Fibroblast of lung (primary cell): ENCODE results near the gene CBL. TPM values are rescaled to one million over a fixed set of nuclear protein-coding genes. Genes with fewer than 3 reads are reported as not detected.

Experiments
- DNase-seq, 2 donors: peaks; one replicate each; pipeline versions ENCODE4 v3.0.0 to v3.0.0-alpha.2; 2010; ENCODE audit warnings: low read depth in 2 of 2
- H2AFZ ChIP-seq: 2 replicates; pipeline ENCODE4 v1.5.1; 2012; ENCODE audit warnings: low read length, control low read depth, inconsistent platforms
- H3K27ac ChIP-seq: 2 replicates; pipeline ENCODE4 v1.5.1; 2011; ENCODE audit warnings: low read length, control low read depth; ENCODE audit not compliant: insufficient read depth
- H3K27me3 ChIP-seq: 2 replicates; pipeline ENCODE4 v1.5.1; 2011; ENCODE audit warnings: mild to moderate bottlenecking, low read length; ENCODE audit not compliant: control insufficient read depth, insufficient read depth
- H3K36me3 ChIP-seq: 2 replicates; pipeline ENCODE4 v1.5.1; 2011; ENCODE audit warnings: low read length; ENCODE audit not compliant: control insufficient read depth, insufficient read depth
- H3K4me1 ChIP-seq: 2 replicates; pipeline ENCODE4 v1.5.1; 2011; ENCODE audit warnings: low read length; ENCODE audit not compliant: control insufficient read depth, insufficient read depth; ENCODE audit errors: extremely low read depth
- H3K4me2 ChIP-seq: 2 replicates; pipeline ENCODE4 v1.5.1; 2011; ENCODE audit warnings: low read length, control low read depth; ENCODE audit not compliant: insufficient read depth; ENCODE audit errors: extremely low read depth
- H3K4me3 ChIP-seq, 4 experiments: fragments of 200-600 bp in 1 of 4; sonication (generic) in 1 of 4; replicated peaks in 1 of 4; 2 replicates each; pipeline ENCODE4 v1.5.1; 2011 to 2016; ENCODE audit warnings: low read length in 4 of 4, low read depth in 3 of 4, mild to moderate bottlenecking in 3 of 4, control low read depth in 2 of 4, inconsistent platforms in 1 of 4, mixed read lengths in 1 of 4; ENCODE audit not compliant: insufficient read depth in 1 of 4; ENCODE audit errors: control extremely low read depth in 1 of 4
- H3K79me2 ChIP-seq: 2 replicates; pipeline ENCODE4 v1.5.1; 2012; ENCODE audit warnings: mild to moderate bottlenecking, low read length, inconsistent platforms; ENCODE audit not compliant: control insufficient read depth, insufficient read depth
- H3K9ac ChIP-seq: 2 replicates; pipeline ENCODE4 v1.5.1; 2011; ENCODE audit warnings: mild to moderate bottlenecking, low read length, control low read depth; ENCODE audit not compliant: insufficient read depth
- H3K9me3 ChIP-seq: 2 replicates; pipeline ENCODE4 v1.5.1; 2012; ENCODE audit warnings: low read depth, low read length; ENCODE audit not compliant: control insufficient read depth, insufficient read depth
- H4K20me1 ChIP-seq: 2 replicates; pipeline ENCODE4 v1.5.1; 2011; ENCODE audit warnings: low read length; ENCODE audit not compliant: control insufficient read depth, insufficient read depth; ENCODE audit errors: extremely low read depth
- EZH2 ChIP-seq: IDR thresholded peaks from 2 replicates; pipeline ENCODE4 v1.5.1; 2012; ENCODE audit warnings: low read length, control low read depth, mild to moderate bottlenecking; ENCODE audit errors: missing control alignments
- polyA plus RNA-seq, 2 donors: library from polyadenylated mRNA; depleted of rRNA in 1 of 2; stranded (reverse) in 1 of 2; unstranded in 1 of 2; fragments of >200 nt; gene quantifications; 2 replicates each; pipeline ENCODE4 v1.2.1, GENCODE V29; 2011 to 2012; ENCODE audit warnings: missing spikeins in 1 of 2
- total RNA-seq: library from RNA; depleted of rRNA; stranded (reverse); fragments of >200 nt; gene quantifications from 2 replicates; pipeline ENCODE4 v1.2.1, GENCODE V29; 2014
- TF ChIP-seq, protein P1 (sequence below), 2 donors: IDR thresholded peaks in 1 of 2; conservative IDR thresholded peaks in 1 of 2; 1 replicate in 1 of 2; 2 replicates in 1 of 2; pipeline ENCODE4 v1.5.1; 2011 to 2012; ENCODE audit warnings: low read length in 2 of 2, control low read depth in 1 of 2, inconsistent platforms in 1 of 2, low read depth in 1 of 2, mild to moderate bottlenecking in 1 of 2

CBL gene
- total and polyA plus RNA-seq, 2 donors (not counting 1 experiment from before 2014, with no cell fraction given) = 11.1 to 12.4 TPM

- no peaks in the 10 kb centered on the region for H3K27me3 ChIP-seq
- no peak for DNase-seq
- H2AFZ ChIP-seq = no peak overlapping the region
- peaks cover 6% of the 10 kb centered on the region for H3K36me3 ChIP-seq
- TF ChIP-seq EZH2 = no peak
- TF ChIP-seq, protein P1, sequence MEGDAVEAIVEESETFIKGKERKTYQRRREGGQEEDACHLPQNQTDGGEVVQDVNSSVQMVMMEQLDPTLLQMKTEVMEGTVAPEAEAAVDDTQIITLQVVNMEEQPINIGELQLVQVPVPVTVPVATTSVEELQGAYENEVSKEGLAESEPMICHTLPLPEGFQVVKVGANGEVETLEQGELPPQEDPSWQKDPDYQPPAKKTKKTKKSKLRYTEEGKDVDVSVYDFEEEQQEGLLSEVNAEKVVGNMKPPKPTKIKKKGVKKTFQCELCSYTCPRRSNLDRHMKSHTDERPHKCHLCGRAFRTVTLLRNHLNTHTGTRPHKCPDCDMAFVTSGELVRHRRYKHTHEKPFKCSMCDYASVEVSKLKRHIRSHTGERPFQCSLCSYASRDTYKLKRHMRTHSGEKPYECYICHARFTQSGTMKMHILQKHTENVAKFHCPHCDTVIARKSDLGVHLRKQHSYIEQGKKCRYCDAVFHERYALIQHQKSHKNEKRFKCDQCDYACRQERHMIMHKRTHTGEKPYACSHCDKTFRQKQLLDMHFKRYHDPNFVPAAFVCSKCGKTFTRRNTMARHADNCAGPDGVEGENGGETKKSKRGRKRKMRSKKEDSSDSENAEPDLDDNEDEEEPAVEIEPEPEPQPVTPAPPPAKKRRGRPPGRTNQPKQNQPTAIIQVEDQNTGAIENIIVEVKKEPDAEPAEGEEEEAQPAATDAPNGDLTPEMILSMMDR (conservative IDR thresholded peaks at IDR 0.05 in 1 of 2, IDR thresholded peaks at IDR 0.05 in 1 of 2; ENCODE audit: low read depth in 1 of 2, low read length in 2 of 2) = no peak
- H3K27ac ChIP-seq = no peak overlapping the region
- H4K20me1 ChIP-seq = no peaks in the 10 kb centered on the region
- H3K4me1 ChIP-seq = peaks cover 5% of the 10 kb centered on the region
- H3K79me2 ChIP-seq = no peaks in the 10 kb centered on the region
- H3K4me3 ChIP-seq = no peak overlapping the region
- H3K9me3 ChIP-seq = no peaks in the 10 kb centered on the region
- no peak overlapping the region for H3K9ac ChIP-seq
- no peak overlapping the region for H3K4me2 ChIP-seq
Measured at GRCh38 chr11:119309953-119310681, 104.0 kb downstream of the CBL start.

DNA sequence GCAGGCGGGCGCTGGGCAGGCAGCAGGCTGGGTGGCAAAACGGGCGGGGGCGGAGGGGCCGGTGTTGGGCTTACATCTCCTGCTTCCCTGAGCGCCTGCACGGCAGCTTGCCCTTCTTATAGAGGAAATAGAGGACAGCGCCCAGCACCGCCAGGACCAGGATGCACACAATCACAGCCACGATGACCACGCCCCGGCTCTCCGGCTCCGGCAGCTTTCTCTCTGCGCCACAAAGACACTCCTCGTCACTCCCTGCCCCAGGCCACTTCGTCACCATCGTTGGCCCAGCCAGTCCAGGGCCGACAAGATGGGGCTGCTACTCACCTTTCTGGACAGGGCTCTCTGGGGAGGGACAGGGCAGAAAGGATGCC, 104.5 kb downstream of the CBL start:
- Histone ChIP-seq H3K9ac (no peak overlapping the region), H3K4me1 (peaks cover 8% of the 10 kb centered on the region), H2AFZ (no peak overlapping the region), H3K79me2 (no peaks in the 10 kb centered on the region), H3K4me2 (no peak overlapping the region), H3K36me3 (peaks cover 6% of the 10 kb centered on the region), H3K9me3 (no peaks in the 10 kb centered on the region), H4K20me1 (no peaks in the 10 kb centered on the region), H3K4me3 (no peak overlapping the region), H3K27me3 (peaks cover 5% of the 10 kb centered on the region), H3K27ac (no peak overlapping the region)
- no peak for DNase-seq
- no peak for TF ChIP-seq EZH2
- TF ChIP-seq, protein P1 (conservative IDR thresholded peaks at IDR 0.05 in 1 of 2, IDR thresholded peaks at IDR 0.05 in 1 of 2; ENCODE audit: low read depth in 1 of 2, low read length in 2 of 2) = no peak

- Histone ChIP-seq H2AFZ (no peak overlapping the region), H3K36me3 (peaks cover 2% of the 10 kb centered on the region), H3K79me2 (no peaks in the 10 kb centered on the region), H4K20me1 (no peaks in the 10 kb centered on the region), H3K4me2 (no peak overlapping the region), H3K4me1 (peaks cover 11% of the 10 kb centered on the region), H3K9ac (no peak overlapping the region), H3K9me3 (no peaks in the 10 kb centered on the region), H3K4me3 (no peak overlapping the region), H3K27ac (no peak overlapping the region), H3K27me3 (peaks cover 8% of the 10 kb centered on the region)
- DNase-seq = no peak
- TF ChIP-seq, protein P1 (conservative IDR thresholded peaks at IDR 0.05 in 1 of 2, IDR thresholded peaks at IDR 0.05 in 1 of 2; ENCODE audit: low read depth in 1 of 2, low read length in 2 of 2) = no peak
- TF ChIP-seq EZH2 = no peak
Measured at GRCh38 chr11:119314726-119315125, 108.6 kb downstream of the CBL start.
